HG03095 (cell line): ENCODE data around the gene PCBD1.
"Not testable (repeated sequence)": the region's sequence is repeated elsewhere in the genome, so short reads cannot be mapped to it uniquely, and the experiment has no call there.

ENCODE experiments used
- ATAC-seq: cut with Tn5 transposase; IDR thresholded peaks from one replicate; pipeline ENCODE4 v1.9.1; 2021; ENCODE audit warnings: moderate library complexity; ENCODE audit not compliant: unreplicated experiment

Gene PCBD1

GRCh38 chr10:70887804-70888800 lies at the start of gene PCBD1:
Gene PCBD1 (minus strand): TSS chr10:70888565. CDS start chr10:70888533, 32 bp downstream.
- ATAC-seq, result peak; percentile 62

GRCh38 chr10:70937661-70938060 lies 49.3 kb upstream of the PCBD1 start:
- ATAC-seq, result no peak

- no peak for ATAC-seq
Measured at GRCh38 chr10:70936111-70936510, 47.7 kb upstream of the PCBD1 start.

GRCh38 chr10:70935631-70936030 lies 47.3 kb upstream of the PCBD1 start:
- no peak for ATAC-seq

- ATAC-seq, result no peak
Measured at GRCh38 chr10:70935125-70935625, 46.8 kb upstream of the PCBD1 start.

- ATAC-seq, result no peak
Measured at GRCh38 chr10:70934701-70935100, 46.3 kb upstream of the PCBD1 start.

- no peak for ATAC-seq
Measured at GRCh38 chr10:70932392-70933196, 44.2 kb upstream of the PCBD1 start.

- no peak for ATAC-seq
Measured at GRCh38 chr10:70931168-70931815, 42.9 kb upstream of the PCBD1 start.

GRCh38 chr10:70930263-70931000 lies 42.1 kb upstream of the PCBD1 start:
- no peak for ATAC-seq

- ATAC-seq, result no peak
Measured at GRCh38 chr10:70928140-70928539, 39.8 kb upstream of the PCBD1 start.

GRCh38 chr10:70927189-70927943 lies 39.0 kb upstream of the PCBD1 start:
- ATAC-seq, result no peak

GRCh38 chr10:70926226-70927000 lies 38.0 kb upstream of the PCBD1 start:
- no peak for ATAC-seq

- ATAC-seq, result no peak
Measured at GRCh38 chr10:70925377-70926225, 37.2 kb upstream of the PCBD1 start.

- ATAC-seq, result no peak
Measured at GRCh38 chr10:70923696-70924095, 35.3 kb upstream of the PCBD1 start.

- ATAC-seq, result no peak
Measured at GRCh38 chr10:70921285-70921684, 32.9 kb upstream of the PCBD1 start.

GRCh38 chr10:70920519-70920918 lies 32.2 kb upstream of the PCBD1 start:
- ATAC-seq, result no peak

GRCh38 chr10:70919906-70920305 lies 31.5 kb upstream of the PCBD1 start:
- ATAC-seq, result not testable (repeated sequence)
